Left kidney (tissue), 8 donors: ENCODE measurements around the gene KLHL7. TPM values are rescaled to one million over a fixed set of nuclear protein-coding genes. Genes with fewer than 3 reads are reported as not detected.

ENCODE experiments used
- DNase-seq: peaks from one replicate; pipeline ENCODE4 v3.0.0-alpha.2; 2013
- long read RNA-seq, 8 donors: transcript quantifications; one replicate each; lab custom pipeline, GENCODE V29; 2026
- polyA plus RNA-seq: library from polyadenylated mRNA; unstranded; fragments of 120-200 nt; gene quantifications from one replicate; pipeline ENCODE4 v1.2.1, GENCODE V29; 2013; ENCODE audit not compliant: insufficient read length

KLHL7 gene, protein sequence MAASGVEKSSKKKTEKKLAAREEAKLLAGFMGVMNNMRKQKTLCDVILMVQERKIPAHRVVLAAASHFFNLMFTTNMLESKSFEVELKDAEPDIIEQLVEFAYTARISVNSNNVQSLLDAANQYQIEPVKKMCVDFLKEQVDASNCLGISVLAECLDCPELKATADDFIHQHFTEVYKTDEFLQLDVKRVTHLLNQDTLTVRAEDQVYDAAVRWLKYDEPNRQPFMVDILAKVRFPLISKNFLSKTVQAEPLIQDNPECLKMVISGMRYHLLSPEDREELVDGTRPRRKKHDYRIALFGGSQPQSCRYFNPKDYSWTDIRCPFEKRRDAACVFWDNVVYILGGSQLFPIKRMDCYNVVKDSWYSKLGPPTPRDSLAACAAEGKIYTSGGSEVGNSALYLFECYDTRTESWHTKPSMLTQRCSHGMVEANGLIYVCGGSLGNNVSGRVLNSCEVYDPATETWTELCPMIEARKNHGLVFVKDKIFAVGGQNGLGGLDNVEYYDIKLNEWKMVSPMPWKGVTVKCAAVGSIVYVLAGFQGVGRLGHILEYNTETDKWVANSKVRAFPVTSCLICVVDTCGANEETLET
- polyA plus RNA-seq = 55.1 TPM
- long read RNA-seq, donor 1, full-length matches to known transcripts = 10 of 10 reads
- long read RNA-seq, donor 1, partial matches to known transcripts = 0 of 10 reads
- long read RNA-seq, donor 1, other reads (novel, unspliced or antisense) = 0 of 10 reads
- long read RNA-seq, donor 2, full-length matches to known transcripts = 18 of 18 reads
- long read RNA-seq, donor 2, partial matches to known transcripts = 0 of 18 reads
- long read RNA-seq, donor 2, other reads (novel, unspliced or antisense) = 0 of 18 reads
- long read RNA-seq, donor 3, full-length matches to known transcripts = 15 of 20 reads
- long read RNA-seq, donor 3, partial matches to known transcripts = 5 of 20 reads
- long read RNA-seq, donor 3, other reads (novel, unspliced or antisense) = 0 of 20 reads
- long read RNA-seq, donor 4 = 0 reads
- long read RNA-seq, donor 5, full-length matches to known transcripts = 25 of 34 reads
- long read RNA-seq, donor 5, partial matches to known transcripts = 9 of 34 reads
- long read RNA-seq, donor 5, other reads (novel, unspliced or antisense) = 0 of 34 reads
- long read RNA-seq, donor 6, full-length matches to known transcripts = 18 of 27 reads
- long read RNA-seq, donor 6, partial matches to known transcripts = 9 of 27 reads
- long read RNA-seq, donor 6, other reads (novel, unspliced or antisense) = 0 of 27 reads
- long read RNA-seq, donor 7, full-length matches to known transcripts = 18 of 27 reads
- long read RNA-seq, donor 7, partial matches to known transcripts = 9 of 27 reads
- long read RNA-seq, donor 7, other reads (novel, unspliced or antisense) = 0 of 27 reads
- long read RNA-seq, donor 8, full-length matches to known transcripts = 8 of 8 reads
- long read RNA-seq, donor 8, partial matches to known transcripts = 0 of 8 reads
- long read RNA-seq, donor 8, other reads (novel, unspliced or antisense) = 0 of 8 reads

DNA sequence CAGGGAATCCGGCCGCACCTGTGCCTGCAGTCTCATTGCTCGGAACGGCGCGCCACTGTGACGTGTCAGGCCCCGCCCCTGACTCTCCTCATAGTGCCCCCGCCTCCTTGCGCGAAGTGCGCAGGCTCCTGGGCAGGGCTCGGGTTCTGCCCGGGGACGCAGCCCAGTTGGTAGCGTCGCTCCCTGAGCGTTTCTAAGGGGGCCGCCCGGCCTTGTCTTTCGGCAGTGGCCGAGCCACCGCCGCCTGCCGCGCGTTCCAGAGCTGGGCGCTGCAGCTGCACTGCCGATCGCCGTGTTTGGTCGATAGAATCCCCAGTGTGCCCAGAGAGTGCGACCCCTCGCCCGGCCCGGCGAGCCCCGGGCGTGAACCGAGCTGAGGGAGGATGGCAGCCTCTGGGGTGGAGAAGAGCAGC lies at the start of gene KLHL7:
TSS of gene KLHL7 (plus strand) at position 142 of the 413 bp plus-strand sequence. CDS start at position 384, 242 bp downstream.
- DNase-seq = peak; percentile 95

GRCh38 chr7:23058408-23059096 lies 47.0 kb upstream of the KLHL7 start:
- DNase-seq = no peak

- no peak for DNase-seq
Observed at GRCh38 chr7:23061327-23061726, 44.3 kb upstream of the KLHL7 start.

DNA sequence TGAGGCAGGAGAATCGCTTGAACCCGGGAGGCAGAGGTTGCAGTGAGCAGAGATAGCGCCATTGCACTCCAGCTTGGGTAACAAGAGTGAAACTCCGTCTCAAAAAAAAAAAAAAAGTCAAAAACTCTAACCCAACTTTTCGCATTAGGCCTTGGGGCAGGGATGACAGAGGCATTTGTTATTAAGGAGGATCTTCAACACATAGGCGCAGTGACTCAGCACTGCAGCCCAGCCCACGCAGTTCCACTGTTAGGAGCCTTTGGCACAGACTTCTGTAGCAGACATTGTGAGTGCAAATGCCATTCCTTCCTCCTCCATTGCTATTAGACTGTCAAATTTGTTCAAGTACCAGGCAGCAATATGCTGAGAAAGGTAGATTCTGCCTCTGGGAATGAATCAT lies 43.1 kb upstream of the KLHL7 start:
- no peak for DNase-seq

DNA sequence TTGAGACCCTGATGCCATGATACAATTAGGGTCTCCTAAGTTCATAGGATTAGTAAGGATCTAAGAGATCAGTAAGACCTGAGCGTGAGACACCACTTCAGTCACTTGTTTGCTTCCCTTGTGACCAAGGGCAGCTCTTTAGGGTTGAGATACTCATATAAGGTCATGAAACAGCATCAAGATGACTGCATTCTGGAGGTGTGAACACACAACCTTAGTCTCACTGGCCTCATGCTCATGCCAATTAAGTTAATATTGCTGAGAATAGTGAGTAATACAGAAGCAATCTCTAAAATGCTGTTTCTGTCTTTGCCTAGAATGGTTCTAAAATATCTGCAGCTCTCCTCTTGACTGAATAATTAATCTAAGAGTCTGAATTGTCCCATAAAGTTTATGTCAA lies 39.6 kb upstream of the KLHL7 start:
- DNase-seq = no peak

DNA sequence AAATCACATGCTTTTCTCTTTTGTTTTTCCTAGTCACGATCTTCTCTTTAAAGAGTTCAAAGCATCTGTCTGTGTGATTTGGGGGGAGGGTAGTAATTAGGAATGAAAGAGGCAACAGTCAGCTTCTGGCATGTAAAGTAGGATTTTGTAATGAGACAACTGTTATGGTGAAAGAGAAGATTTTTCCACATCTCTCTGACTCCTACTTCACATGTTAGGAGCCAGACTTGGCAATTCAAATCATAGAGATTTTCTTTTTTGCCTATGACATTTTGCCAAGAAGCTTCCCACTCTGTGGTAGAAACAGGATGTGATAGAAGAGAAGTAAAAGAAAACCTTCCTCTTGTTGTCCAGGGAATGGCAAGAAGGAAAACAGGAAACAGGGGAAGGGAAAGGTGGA lies 38.3 kb upstream of the KLHL7 start:
- DNase-seq = no peak

GRCh38 chr7:23072048-23072447 lies 33.5 kb upstream of the KLHL7 start:
- DNase-seq = no peak

GRCh38 chr7:23072922-23073321 lies 32.7 kb upstream of the KLHL7 start:
- no peak for DNase-seq

- no peak for DNase-seq
Observed at GRCh38 chr7:23074443-23075261, 30.9 kb upstream of the KLHL7 start.

DNA sequence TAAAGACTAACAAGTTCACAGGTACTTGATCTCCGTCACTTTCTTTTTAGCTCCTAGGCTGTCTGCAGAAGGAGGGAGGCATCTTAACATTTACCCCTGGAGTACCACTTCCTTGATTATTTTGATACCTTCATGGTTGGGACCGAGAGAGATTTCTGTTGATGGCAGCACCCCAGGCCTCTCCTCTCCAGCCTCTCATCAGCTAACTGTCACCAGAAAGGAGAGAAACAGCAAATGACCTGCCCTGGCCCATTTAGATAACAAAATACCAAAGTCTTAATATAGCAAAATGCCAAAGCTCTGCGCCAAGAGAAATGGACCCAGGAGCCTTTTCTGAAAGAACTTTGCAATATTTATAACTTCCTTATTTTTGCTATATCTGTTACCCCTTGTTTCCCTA lies 30.0 kb upstream of the KLHL7 start:
- no peak for DNase-seq

DNA sequence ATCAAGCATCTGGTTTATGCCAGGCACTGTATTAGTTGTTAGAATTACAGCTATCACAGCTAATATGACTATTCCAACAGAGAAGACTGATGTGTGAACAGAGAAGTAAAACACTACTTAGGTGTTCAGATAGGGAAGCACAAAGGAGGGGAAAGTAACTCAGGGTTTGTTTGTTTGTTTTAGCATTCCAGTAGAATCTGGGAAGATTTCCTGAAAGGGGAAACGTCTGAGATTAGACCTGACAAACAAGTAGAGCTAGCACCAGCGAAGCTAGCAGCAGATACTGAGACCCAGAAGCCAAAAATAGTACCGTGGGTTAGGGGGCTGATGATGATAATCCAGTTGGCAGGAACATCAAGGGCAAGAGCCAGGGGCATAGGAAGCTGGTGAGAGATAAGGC lies 28.8 kb upstream of the KLHL7 start:
- DNase-seq = no peak

GRCh38 chr7:23093111-23093510 lies 12.5 kb upstream of the KLHL7 start:
- no peak for DNase-seq

DNA sequence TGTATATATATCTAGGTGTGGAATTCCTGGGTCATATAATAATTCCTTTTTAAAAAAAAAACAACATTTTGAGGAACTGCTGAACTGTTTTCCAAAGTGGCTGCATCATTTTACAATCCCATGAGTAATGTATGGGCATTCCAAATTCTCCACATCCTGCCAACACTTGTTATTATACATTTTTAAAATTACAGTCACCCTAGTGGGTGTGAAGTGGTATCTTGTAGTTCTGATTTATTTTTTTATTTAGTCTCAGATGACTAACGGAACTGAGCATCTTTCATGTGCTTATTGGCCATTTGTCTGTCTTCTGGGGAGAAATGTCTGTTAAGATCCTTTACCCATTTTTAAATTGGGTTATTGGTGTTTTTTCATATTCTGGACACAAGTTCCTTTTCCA lies 12.0 kb upstream of the KLHL7 start:
- no peak for DNase-seq

- no peak for DNase-seq
Observed at GRCh38 chr7:23096518-23097290, 8.9 kb upstream of the KLHL7 start.

- no peak for DNase-seq
Observed at GRCh38 chr7:23098029-23098428, 7.6 kb upstream of the KLHL7 start.

GRCh38 chr7:23098460-23098859 lies 7.1 kb upstream of the KLHL7 start:
- no peak for DNase-seq

GRCh38 chr7:23100697-23101096 lies 4.9 kb upstream of the KLHL7 start:
- no peak for DNase-seq

DNA sequence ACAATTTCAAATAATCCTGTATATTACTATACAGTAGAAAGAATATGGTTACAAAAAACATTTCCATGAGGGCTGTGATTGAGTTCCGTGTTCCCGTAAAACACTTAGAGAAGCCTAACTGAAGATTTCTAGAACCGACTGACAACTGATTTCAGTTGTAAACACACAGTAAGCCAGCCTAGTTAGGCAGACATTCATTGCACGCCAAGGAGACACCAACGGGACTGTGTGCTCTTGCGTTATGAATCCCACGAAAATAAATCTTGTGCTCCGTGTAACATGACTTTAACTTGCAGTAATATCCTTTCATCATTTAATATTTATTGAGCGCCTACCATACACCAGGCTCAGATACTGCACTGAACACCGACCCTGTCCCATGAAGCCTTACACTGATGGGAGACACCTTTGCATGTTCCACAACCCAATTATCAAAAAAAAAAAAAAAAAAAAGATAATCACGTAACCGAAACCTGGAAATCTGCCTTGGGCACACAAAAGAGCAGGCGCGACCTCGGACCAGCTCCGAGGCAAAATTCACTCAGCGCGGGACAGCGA lies 420 bp upstream of the KLHL7 start:
- no peak for DNase-seq
